PC-9 (cell line): Measurements from ENCODE around the gene RGS6.

Experiments used
- CTCF ChIP-seq: fragments of 200-600 bp; sonication (generic); conservative IDR thresholded peaks from 2 replicates; pipeline ENCODE4 v1.6.1; 2017; ENCODE audit warnings: mixed run types, antibody characterized with exemption, mild to moderate bottlenecking, moderate library complexity
- EZH2 ChIP-seq: fragments of 200-600 bp; sonication (generic); IDR thresholded peaks from 2 replicates; pipeline ENCODE4 v1.8.0; 2017; ENCODE audit warnings: antibody characterized with exemption, low read depth

GRCh38 chr14:72515779-72516770 is 583.8 kb downstream of the RGS6 start:
- TF ChIP-seq CTCF (no peak), EZH2 (no peak)
